SKM-1 (cell line): Measurements from ENCODE around the gene TMEM117.

Experiments used
- DNase-seq: peaks from one replicate; lab custom pipeline; 2025; ENCODE audit not compliant: unreplicated experiment; lab: John Stamatoyannopoulos, UW

The TMEM117 gene

GRCh38 chr12:43951286-43951685 lies 115.4 kb downstream of the TMEM117 start:
- no peak for DNase-seq

GRCh38 chr12:43957732-43958372 lies 122.0 kb downstream of the TMEM117 start:
- no peak for DNase-seq

- DNase-seq, result no peak
Observed at GRCh38 chr12:43964033-43964432, 128.2 kb downstream of the TMEM117 start.

- no peak for DNase-seq
Observed at GRCh38 chr12:43964961-43965360, 129.1 kb downstream of the TMEM117 start.

- no peak for DNase-seq
Observed at GRCh38 chr12:43965899-43966298, 130.0 kb downstream of the TMEM117 start.

GRCh38 chr12:43968736-43969135 lies 132.9 kb downstream of the TMEM117 start:
- DNase-seq, result no peak

- DNase-seq, result no peak
Observed at GRCh38 chr12:43969882-43970281, 134.0 kb downstream of the TMEM117 start.

GRCh38 chr12:43973385-43973784 lies 137.5 kb downstream of the TMEM117 start:
- no peak for DNase-seq

GRCh38 chr12:43973993-43974392 lies 138.1 kb downstream of the TMEM117 start:
- no peak for DNase-seq

- no peak for DNase-seq
Observed at GRCh38 chr12:43976027-43976426, 140.1 kb downstream of the TMEM117 start.

GRCh38 chr12:43978556-43978955 lies 142.7 kb downstream of the TMEM117 start:
- no peak for DNase-seq

GRCh38 chr12:43979450-43979849 lies 143.6 kb downstream of the TMEM117 start:
- DNase-seq, result no peak

GRCh38 chr12:43980627-43981191 lies 144.8 kb downstream of the TMEM117 start:
- no peak for DNase-seq

GRCh38 chr12:43981726-43982125 lies 145.8 kb downstream of the TMEM117 start:
- DNase-seq, result no peak

- DNase-seq, result no peak
Observed at GRCh38 chr12:43982544-43982943, 146.7 kb downstream of the TMEM117 start.

GRCh38 chr12:43988838-43989560 lies 153.1 kb downstream of the TMEM117 start:
- DNase-seq, result no peak

- DNase-seq, result no peak
Observed at GRCh38 chr12:43992856-43993255, 157.0 kb downstream of the TMEM117 start.

GRCh38 chr12:44000309-44000952 lies 164.6 kb downstream of the TMEM117 start:
- DNase-seq, result peak; percentile 1

- DNase-seq, result no peak
Observed at GRCh38 chr12:44002607-44003006, 166.7 kb downstream of the TMEM117 start.

- no peak for DNase-seq
Observed at GRCh38 chr12:44003721-44004120, 167.8 kb downstream of the TMEM117 start.

- no peak for DNase-seq
Observed at GRCh38 chr12:44015333-44015941, 179.6 kb downstream of the TMEM117 start.
